HEK293T (cell line): ENCODE data around the gene NRIP1.

ENCODE experiments used
- BHLHE40 ChIP-seq: fragments of 450-650 bp; IDR thresholded peaks from 2 replicates; pipeline ENCODE4 v1.6.1; 2016; ENCODE audit warnings: mild to moderate bottlenecking, moderate library complexity, borderline replicate concordance
- ELF4 ChIP-seq: fragments of 450-650 bp; IDR thresholded peaks from 2 replicates; pipeline ENCODE4 v1.6.1; 2017; ENCODE audit warnings: antibody characterized with exemption
- FOXA1 ChIP-seq: fragments of 450-650 bp; IDR thresholded peaks from 2 replicates; pipeline ENCODE4 v1.6.1; 2016; ENCODE audit warnings: mild to moderate bottlenecking
- FOXK2 ChIP-seq: fragments of 450-650 bp; IDR thresholded peaks from 2 replicates; pipeline ENCODE4 v1.6.1; 2016; ENCODE audit warnings: mild to moderate bottlenecking
- FOXM1 ChIP-seq: fragments of 450-650 bp; IDR thresholded peaks from 2 replicates; pipeline ENCODE4 v1.6.1; 2017; ENCODE audit warnings: mild to moderate bottlenecking, borderline replicate concordance
- HDGF ChIP-seq: fragments of 450-650 bp; IDR thresholded peaks from 2 replicates; pipeline ENCODE4 v1.6.1; 2017; ENCODE audit warnings: antibody characterized with exemption, borderline replicate concordance
- NFRKB ChIP-seq: fragments of 450-650 bp; IDR thresholded peaks from 2 replicates; pipeline ENCODE4 v1.6.1; 2016; ENCODE audit warnings: mild to moderate bottlenecking, moderate library complexity
- SP1 ChIP-seq: fragments of 450-650 bp; IDR thresholded peaks from 2 replicates; pipeline ENCODE4 v1.6.1; 2017
- SUZ12 ChIP-seq: fragments of 450-650 bp; IDR thresholded peaks from 2 replicates; pipeline ENCODE4 v1.6.1; 2016; ENCODE audit warnings: mild to moderate bottlenecking
- TARDBP ChIP-seq: fragments of 450-650 bp; IDR thresholded peaks from 2 replicates; pipeline ENCODE4 v1.6.1; 2016
- ZNF384 ChIP-seq: fragments of 450-650 bp; IDR thresholded peaks from 2 replicates; pipeline ENCODE4 v1.6.1; 2016

- TF ChIP-seq FOXM1 (no peak), FOXK2 (no peak), SP1 (no peak), HDGF (no peak), ZNF384 (no peak), FOXA1 (no peak), BHLHE40 (no peak), NFRKB (no peak), SUZ12 (no peak), TARDBP (no peak), ELF4 (no peak)
Observed at GRCh38 chr21:15061279-15061678, 3.5 kb downstream of the NRIP1 start.
